K562 (cell line): ENCODE data around the gene DLG3. TPM values are rescaled to one million over a fixed set of nuclear protein-coding genes. Genes with fewer than 3 reads are reported as not detected.

ENCODE experiments used
- HMG20B ChIP-seq: fragments of 250-450 bp; sonication (Bioruptor Pico); IDR thresholded peaks from 2 replicates; pipeline ENCODE4 v1.5.0; 2021; ENCODE audit warnings: mild to moderate bottlenecking
- NFATC3 ChIP-seq: fragments of 450-650 bp; IDR thresholded peaks from 2 replicates; pipeline ENCODE4 v1.6.1; 2017; ENCODE audit warnings: mild to moderate bottlenecking
- polyA plus RNA-seq, 8 experiments: library from polyadenylated mRNA; depleted of rRNA in 4 of 8; stranded (reverse) in 5 of 8; unstranded in 3 of 8; fragments of >200 nt; fragmentation: Nextera tagmentation in 2 of 8; fragmentation: Illumina TruSeq in 1 of 8; extraction: Ambion mirVana in 2 of 8; extraction: Trizol in 1 of 8; gene quantifications; 2 replicates each; pipeline versions ENCODE4 v1.2.1 to v1.2.3, GENCODE V29; 2011 to 2014; ENCODE audit warnings: inconsistent platforms in 1 of 8, missing spikeins in 1 of 8
- total RNA-seq, 7 experiments: library from RNA; depleted of rRNA in 6 of 7; stranded (reverse); fragments of >200 nt in 6 of 7; fragmentation: Illumina TruSeq in 2 of 7; extraction: Trizol in 2 of 7; gene quantifications; 2 replicates each; pipeline versions ENCODE4 v1.2.1 to v1.2.3, GENCODE V29; 2011 to 2021; ENCODE audit warnings: low replicate concordance in 1 of 7
- TF ChIP-seq, protein P1 (sequence below), 2 experiments: IDR thresholded peaks in 1 of 2; conservative IDR thresholded peaks in 1 of 2; 2 replicates each; pipeline ENCODE4 v1.6.1; 2016; ENCODE audit warnings: low read depth in 2 of 2, mild to moderate bottlenecking in 1 of 2, missing compliant biosample characterization in 1 of 2, missing genetic modification characterization in 1 of 2, moderate library complexity in 1 of 2
- TF ChIP-seq, protein P2 (sequence below): sonication (generic); formaldehyde crosslinking; IDR thresholded peaks from 2 replicates; pipeline ENCODE4 v1.8.0; 2022; ENCODE audit warnings: missing genetic modification reagents, mild to moderate bottlenecking, borderline replicate concordance
- TF ChIP-seq, protein P3 (sequence below), 2 experiments: IDR thresholded peaks; 2 replicates each; pipeline ENCODE4 v1.6.1; 2011; ENCODE audit warnings: borderline replicate concordance in 1 of 2, control low read depth in 1 of 2, low read depth in 1 of 2, low read length in 1 of 2, mild to moderate bottlenecking in 1 of 2, mixed read lengths in 1 of 2, moderate library complexity in 1 of 2; ENCODE audit not compliant: insufficient read depth in 1 of 2, insufficient read length in 1 of 2, poor library complexity in 1 of 2, severe bottlenecking in 1 of 2; ENCODE audit errors: extremely low read depth in 1 of 2
- TF ChIP-seq, protein P4 (sequence below): fragments of 450-650 bp; IDR thresholded peaks from 2 replicates; pipeline ENCODE4 v1.6.1; 2017; ENCODE audit warnings: mild to moderate bottlenecking, moderate library complexity

The DLG3 gene
- total and polyA plus RNA-seq, 9 of the 15 experiments (the other 6 are each of a cell fraction or from before 2014, with no cell fraction given): 3.1 to 15.7 (median 8.8) TPM

DNA sequence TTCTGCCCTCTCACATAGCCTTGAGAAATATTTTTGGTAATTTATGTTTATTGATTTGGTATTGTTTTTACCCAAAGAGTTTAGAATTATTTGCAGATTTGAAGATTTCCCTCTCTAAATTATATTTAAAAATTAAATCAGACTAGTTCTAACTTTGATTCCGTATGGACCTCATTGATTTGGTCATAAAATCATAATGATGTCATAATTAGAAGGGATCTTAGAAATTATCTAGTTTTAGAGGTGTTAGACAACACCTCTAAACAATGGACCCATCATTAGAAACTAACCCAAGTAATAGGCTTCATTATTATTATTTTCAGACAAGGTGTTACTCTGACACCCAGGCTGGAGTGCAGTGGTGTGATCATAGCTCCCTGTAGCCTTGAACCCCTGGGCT lies 24.1 kb downstream of the DLG3 start (continued):
- TF ChIP-seq, protein P1, sequence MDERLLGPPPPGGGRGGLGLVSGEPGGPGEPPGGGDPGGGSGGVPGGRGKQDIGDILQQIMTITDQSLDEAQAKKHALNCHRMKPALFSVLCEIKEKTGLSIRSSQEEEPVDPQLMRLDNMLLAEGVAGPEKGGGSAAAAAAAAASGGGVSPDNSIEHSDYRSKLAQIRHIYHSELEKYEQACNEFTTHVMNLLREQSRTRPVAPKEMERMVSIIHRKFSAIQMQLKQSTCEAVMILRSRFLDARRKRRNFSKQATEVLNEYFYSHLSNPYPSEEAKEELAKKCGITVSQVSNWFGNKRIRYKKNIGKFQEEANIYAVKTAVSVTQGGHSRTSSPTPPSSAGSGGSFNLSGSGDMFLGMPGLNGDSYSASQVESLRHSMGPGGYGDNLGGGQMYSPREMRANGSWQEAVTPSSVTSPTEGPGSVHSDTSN (CRISPR knock-in tag; IDR thresholded peaks at IDR 0.05; ENCODE audit: low read depth): no peak
- TF ChIP-seq, protein P1 (tag; conservative IDR thresholded peaks at IDR 0.05; ENCODE audit: low read depth): no peak
- no peak for TF ChIP-seq NFATC3
- TF ChIP-seq HMG20B (CRISPR knock-in tag): no peak
- TF ChIP-seq, protein P2, sequence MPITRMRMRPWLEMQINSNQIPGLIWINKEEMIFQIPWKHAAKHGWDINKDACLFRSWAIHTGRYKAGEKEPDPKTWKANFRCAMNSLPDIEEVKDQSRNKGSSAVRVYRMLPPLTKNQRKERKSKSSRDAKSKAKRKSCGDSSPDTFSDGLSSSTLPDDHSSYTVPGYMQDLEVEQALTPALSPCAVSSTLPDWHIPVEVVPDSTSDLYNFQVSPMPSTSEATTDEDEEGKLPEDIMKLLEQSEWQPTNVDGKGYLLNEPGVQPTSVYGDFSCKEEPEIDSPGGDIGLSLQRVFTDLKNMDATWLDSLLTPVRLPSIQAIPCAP (CRISPR knock-in tag): no peak
- TF ChIP-seq, protein P3, sequence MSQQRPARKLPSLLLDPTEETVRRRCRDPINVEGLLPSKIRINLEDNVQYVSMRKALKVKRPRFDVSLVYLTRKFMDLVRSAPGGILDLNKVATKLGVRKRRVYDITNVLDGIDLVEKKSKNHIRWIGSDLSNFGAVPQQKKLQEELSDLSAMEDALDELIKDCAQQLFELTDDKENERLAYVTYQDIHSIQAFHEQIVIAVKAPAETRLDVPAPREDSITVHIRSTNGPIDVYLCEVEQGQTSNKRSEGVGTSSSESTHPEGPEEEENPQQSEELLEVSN (IDR thresholded peaks at IDR 0.05; ENCODE audit: borderline replicate concordance in 1 of 2, extremely low read depth in 1 of 2, insufficient read depth in 1 of 2, insufficient read length in 1 of 2, low read depth in 1 of 2, low read length in 1 of 2, poor library complexity in 1 of 2, severe bottlenecking in 1 of 2): no peak
- TF ChIP-seq, protein P4, sequence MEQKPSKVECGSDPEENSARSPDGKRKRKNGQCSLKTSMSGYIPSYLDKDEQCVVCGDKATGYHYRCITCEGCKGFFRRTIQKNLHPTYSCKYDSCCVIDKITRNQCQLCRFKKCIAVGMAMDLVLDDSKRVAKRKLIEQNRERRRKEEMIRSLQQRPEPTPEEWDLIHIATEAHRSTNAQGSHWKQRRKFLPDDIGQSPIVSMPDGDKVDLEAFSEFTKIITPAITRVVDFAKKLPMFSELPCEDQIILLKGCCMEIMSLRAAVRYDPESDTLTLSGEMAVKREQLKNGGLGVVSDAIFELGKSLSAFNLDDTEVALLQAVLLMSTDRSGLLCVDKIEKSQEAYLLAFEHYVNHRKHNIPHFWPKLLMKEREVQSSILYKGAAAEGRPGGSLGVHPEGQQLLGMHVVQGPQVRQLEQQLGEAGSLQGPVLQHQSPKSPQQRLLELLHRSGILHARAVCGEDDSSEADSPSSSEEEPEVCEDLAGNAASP: no peak
- TF ChIP-seq, all 486 proteins: peak for 0
